ENCODE results near the gene OR7A17. TPM values are rescaled to one million over a fixed set of nuclear protein-coding genes. Genes with fewer than 3 reads are reported as not detected.

OR7A17 gene
- total RNA-seq (not detected), polyA plus RNA-seq (not detected)
- long read RNA-seq, donor 1 = 0 reads
- long read RNA-seq, donor 2 = 0 reads
- long read RNA-seq, donor 3 = 0 reads
- long read RNA-seq, donor 4 = 0 reads
- long read RNA-seq, donor 5 = 0 reads
- long read RNA-seq, donor 6 = 0 reads
- long read RNA-seq, donor 7 = 0 reads
- long read RNA-seq, donor 8 = 0 reads
- long read RNA-seq, donor 9 = 0 reads
- long read RNA-seq, donor 10 = 0 reads

DNA sequence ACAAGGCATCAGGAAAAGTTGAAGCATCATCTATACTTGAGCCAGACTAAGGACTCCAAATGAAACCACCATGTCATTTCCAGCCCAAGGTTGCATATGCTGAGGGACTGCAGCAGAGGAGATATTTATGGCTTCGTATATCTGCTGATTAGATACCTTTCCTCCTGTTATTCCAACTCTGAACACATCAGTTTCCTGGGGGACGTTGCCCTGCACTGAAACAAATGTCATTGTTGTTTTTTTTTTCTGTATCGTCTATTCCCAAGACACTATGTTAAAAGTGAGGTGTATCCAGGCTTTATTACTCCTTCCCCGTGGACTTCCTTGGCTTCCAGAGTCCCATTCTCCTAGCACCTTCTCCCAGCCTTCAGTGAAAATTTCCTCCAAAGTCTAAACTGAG lies at the start of gene OR7A17:
OR7A17 (minus strand) TSS at position 101 of the 400 bp plus-strand sequence. CDS start 4,777 bp downstream, outside the sequence.
- TF ChIP-seq, protein P1, sequence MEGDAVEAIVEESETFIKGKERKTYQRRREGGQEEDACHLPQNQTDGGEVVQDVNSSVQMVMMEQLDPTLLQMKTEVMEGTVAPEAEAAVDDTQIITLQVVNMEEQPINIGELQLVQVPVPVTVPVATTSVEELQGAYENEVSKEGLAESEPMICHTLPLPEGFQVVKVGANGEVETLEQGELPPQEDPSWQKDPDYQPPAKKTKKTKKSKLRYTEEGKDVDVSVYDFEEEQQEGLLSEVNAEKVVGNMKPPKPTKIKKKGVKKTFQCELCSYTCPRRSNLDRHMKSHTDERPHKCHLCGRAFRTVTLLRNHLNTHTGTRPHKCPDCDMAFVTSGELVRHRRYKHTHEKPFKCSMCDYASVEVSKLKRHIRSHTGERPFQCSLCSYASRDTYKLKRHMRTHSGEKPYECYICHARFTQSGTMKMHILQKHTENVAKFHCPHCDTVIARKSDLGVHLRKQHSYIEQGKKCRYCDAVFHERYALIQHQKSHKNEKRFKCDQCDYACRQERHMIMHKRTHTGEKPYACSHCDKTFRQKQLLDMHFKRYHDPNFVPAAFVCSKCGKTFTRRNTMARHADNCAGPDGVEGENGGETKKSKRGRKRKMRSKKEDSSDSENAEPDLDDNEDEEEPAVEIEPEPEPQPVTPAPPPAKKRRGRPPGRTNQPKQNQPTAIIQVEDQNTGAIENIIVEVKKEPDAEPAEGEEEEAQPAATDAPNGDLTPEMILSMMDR (IDR thresholded peaks at IDR 0.05) = no peak
- TF ChIP-seq POLR2A (IDR thresholded peaks at IDR 0.05) = no peak
- peaks cover 15 to 28% of the 10 kb centered on the region in 2 donors for H3K4me1 ChIP-seq (replicated peaks in 1 of 2)
- H3K4me3 ChIP-seq = no peak within 1 kb of the TSS
- H3K27me3 ChIP-seq = peaks cover 3% of the 10 kb centered on the region
- no peaks in the 10 kb centered on the region for H3K36me3 ChIP-seq (replicated peaks in 1 of 2)
- no peak within 1 kb of the TSS for H3K27ac ChIP-seq
- DNase-seq = no peak
- 74 to 82% (median 77%) methylated on average over 4 of the region's 4 CpGs for WGBS, 4 donors
- intact Hi-C loops (cut with DNase I) = loop anchor here in 1 of 2 donors (5.0 kb wide), 1 partner anchor 99 kb away; no protein-coding TSS in a partner anchor
- H3K9me3 ChIP-seq (replicated peaks in 1 of 3) = no peaks in the 10 kb centered on the region

DNA sequence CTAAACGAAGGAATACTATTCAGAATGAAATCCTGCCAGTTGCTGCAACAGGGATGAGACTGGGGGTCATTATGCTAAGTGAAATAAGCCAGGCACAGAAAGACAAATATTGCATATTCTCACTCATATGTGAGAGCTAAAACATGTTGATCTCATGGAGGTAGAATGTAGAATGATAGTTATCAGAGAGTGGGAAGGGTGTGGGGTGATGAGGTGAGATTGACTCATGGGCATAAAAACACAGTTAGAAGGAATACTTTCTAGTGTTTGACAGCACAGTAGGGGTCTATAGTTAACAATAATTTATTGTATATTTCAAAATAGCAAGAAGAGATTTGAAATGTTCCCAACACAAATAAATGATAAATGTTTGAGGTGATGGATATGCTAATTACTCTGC lies 47.6 kb upstream of the OR7A17 start:
- Histone ChIP-seq H3K4me1 (replicated peaks in 1 of 2) (no peaks in the 10 kb centered on the region), H3K4me3 (no peak overlapping the region), H3K9me3 (replicated peaks in 1 of 3) (no peaks in the 10 kb centered on the region), H3K27me3 (no peaks in the 10 kb centered on the region), H3K36me3 (replicated peaks in 1 of 2) (no peaks in the 10 kb centered on the region), H3K27ac (no peak overlapping the region)
- no peak for TF ChIP-seq POLR2A (IDR thresholded peaks at IDR 0.05)
- TF ChIP-seq, protein P1 (IDR thresholded peaks at IDR 0.05) = no peak
- no peak for DNase-seq
- intact Hi-C loops (cut with DNase I) = no loop called here
- 53 to 79% (median 63%) methylated on average over 1 of the region's 1 CpG for WGBS, 4 donors

DNA sequence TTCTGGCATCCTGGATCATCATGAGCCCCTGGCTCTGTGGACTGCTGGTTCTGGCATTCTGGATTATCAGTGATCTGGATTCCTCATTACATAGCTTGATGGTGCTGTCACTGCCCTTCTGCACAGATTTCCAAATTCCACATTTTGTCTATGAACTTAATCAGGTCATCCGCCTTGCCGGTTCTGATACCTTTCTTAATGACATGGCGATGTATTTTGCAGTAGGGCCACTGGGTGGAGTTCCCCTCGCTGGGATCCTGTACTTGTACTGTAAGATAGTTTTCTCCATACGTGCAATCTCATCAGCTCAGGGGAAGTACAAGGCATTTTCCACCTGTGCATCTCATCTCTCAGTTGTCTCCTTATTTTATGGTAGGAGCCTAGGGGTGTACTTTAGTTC lies 30.9 kb upstream of the OR7A17 start:
- WGBS, 4 donors = 49 to 65% (median 60%) methylated on average over 5 of the region's 5 CpGs
- Histone ChIP-seq H3K36me3 (replicated peaks in 1 of 2) (no peaks in the 10 kb centered on the region), H3K9me3 (replicated peaks in 1 of 3) (no peaks in the 10 kb centered on the region), H3K4me1 (replicated peaks in 1 of 2) (no peaks in the 10 kb centered on the region), H3K27me3 (peaks cover 10% of the 10 kb centered on the region), H3K4me3 (no peak overlapping the region), H3K27ac (no peak overlapping the region)
- TF ChIP-seq, protein P1 (IDR thresholded peaks at IDR 0.05) = no peak
- TF ChIP-seq POLR2A (IDR thresholded peaks at IDR 0.05) = no peak
- DNase-seq = no peak
- intact Hi-C loops (cut with DNase I) = no loop called here

DNA sequence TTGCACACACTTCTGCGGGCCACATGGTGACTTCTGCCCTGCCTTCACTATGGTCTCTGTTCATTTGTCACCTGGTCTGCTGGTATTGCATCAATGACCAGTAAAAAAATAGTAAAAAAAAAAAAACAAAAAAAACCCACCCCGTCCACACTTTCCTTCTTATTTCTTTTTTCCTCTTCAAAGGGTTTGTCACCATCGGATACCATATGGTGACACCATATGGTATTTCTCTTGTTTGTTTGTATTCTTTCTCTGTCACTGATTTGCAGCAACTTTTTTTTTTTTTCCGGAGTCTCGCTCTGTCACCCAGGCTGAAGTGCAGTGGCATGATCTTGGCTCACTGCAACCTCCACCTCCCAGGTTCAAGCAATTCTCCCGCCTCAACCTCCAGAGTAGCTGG lies 29.2 kb upstream of the OR7A17 start:
- H3K27me3 ChIP-seq = peaks cover 10% of the 10 kb centered on the region
- intact Hi-C loops (cut with DNase I) = no loop called here

More for the DNA sequence above, 29.2 kb upstream of the OR7A17 start:
- no peaks in the 10 kb centered on the region for H3K4me1 ChIP-seq (replicated peaks in 1 of 2)
- TF ChIP-seq, protein P1 (IDR thresholded peaks at IDR 0.05) = no peak
- TF ChIP-seq POLR2A (IDR thresholded peaks at IDR 0.05) = no peak
- no peak overlapping the region for H3K27ac ChIP-seq
- no peaks in the 10 kb centered on the region for H3K9me3 ChIP-seq (replicated peaks in 1 of 3)
- DNase-seq = no peak
- WGBS, 4 donors = 61 to 72% (median 64%) methylated on average over 6 of the region's 6 CpGs
- H3K36me3 ChIP-seq (replicated peaks in 1 of 2) = no peaks in the 10 kb centered on the region
- no peak overlapping the region for H3K4me3 ChIP-seq

Data from adrenal gland (tissue), 19 donors.